NCI-H146 (cell line): ENCODE measurements around the gene NUAK2.
"Not testable (repeated sequence)": the region's sequence is repeated elsewhere in the genome, so short reads cannot be mapped to it uniquely, and the experiment has no call there.

ENCODE experiments used
- DNase-seq: peaks from one replicate; lab custom pipeline; 2025; lab: John Stamatoyannopoulos, UW

NUAK2 gene

DNA sequence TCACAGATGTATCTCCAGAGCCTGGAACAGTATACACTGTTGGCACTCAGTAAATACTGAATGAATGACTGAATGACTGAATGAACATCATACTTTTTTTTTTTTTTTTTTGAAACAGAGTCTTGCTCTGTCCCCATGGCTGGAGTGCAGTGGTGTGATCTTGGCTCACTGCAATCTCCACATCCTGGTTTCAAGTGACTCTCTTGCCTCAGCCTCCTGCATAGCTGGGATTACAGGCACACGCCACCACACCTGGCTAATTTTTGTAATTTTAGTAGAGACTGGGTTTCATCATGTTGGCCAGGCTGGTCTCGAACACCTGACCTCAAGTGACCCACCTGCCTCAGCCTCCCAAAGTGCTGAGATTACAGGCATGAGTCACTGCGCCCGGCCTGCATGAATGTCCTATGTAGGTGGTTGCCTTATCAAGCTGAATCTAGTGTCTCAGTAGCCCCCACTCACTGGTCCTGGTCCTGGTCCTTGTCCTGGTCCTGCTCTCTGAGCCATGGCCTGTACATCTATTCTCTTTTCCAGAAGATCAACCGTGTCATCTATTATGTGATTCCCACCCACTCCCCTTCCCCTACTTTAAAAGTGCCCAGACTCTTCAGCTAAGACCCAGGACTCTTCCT, 23.9 kb downstream of the NUAK2 start:
- not testable (repeated sequence) for DNase-seq

- DNase-seq, result no peak
Observed at GRCh38 chr1:205296154-205296553, 25.4 kb downstream of the NUAK2 start.

DNA sequence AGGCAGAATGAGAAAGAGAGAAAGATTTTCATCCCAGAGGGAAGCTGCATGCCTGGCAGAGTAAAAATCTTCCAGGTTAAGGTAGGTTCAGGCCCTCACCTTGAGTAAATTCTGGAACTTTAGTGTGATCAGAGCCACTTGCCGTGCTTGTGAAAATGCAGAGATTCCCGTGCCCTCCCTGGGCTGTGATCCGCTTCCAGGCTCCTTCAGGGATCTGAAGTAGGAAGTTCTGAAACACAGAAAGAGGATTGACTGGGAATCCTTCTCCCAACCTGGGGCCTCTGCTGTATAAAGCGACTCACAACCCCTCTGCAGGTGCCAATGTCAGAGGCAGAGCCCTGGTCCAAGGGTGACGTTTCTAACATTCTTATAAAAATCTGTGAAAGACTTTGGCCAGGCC, 26.6 kb downstream of the NUAK2 start:
- DNase-seq, result no peak

- no peak for DNase-seq
Observed at GRCh38 chr1:205294175-205294917, 27.2 kb downstream of the NUAK2 start.

- DNase-seq, result no peak
Observed at GRCh38 chr1:205293350-205294074, 28.0 kb downstream of the NUAK2 start.

DNA sequence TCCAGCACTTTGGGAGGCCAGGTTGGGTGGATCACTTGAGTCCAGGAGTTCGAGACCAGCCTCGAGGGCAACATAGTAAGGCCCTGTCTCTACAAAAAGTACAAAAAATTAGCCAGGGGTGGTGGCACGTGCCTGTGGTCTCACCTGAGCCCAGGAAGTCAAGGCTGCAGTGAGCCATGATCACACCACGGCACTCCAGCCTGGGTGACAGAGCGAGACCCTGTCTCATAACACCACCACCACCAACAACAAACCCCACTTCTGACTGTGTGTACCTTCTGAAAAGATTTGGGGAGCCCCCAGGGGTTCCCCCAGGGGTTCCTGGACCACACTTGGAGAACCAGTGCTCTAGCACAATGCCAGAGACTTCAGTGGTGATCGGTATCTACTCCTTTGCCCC, 29.9 kb downstream of the NUAK2 start:
- no peak for DNase-seq

- no peak for DNase-seq
Observed at GRCh38 chr1:205287767-205288559, 33.6 kb downstream of the NUAK2 start.

- DNase-seq, result no peak
Observed at GRCh38 chr1:205287076-205287475, 34.5 kb downstream of the NUAK2 start.

DNA sequence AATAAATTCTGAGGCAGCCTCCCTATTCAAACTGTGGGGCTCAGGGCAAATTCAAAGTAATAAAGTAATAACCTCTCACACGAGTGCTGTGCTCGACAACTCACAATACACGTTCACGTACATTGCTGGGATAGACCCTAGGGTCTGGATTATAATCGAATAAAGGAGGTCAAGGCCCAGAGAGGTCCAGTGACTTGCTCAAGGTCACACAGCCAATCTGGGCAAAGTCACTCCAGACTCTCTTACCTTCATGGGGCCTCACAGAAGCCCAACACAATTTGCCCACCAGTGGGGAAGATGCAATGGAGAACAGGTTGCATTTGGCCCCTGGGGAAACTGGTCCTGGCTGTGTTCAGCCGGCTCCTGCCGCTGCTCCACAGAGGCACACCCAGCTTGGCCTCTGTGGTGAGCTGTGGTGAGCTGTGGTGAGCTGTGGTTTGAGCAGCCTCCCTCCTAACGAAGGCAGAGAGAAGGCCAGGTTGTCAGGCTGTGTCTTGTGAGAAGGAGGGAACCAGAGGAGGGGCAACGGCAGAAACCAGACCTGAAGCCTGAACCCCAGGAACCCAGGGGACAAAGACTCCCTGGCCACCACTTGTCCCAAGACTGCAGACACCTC, 35.1 kb downstream of the NUAK2 start:
- no peak for DNase-seq

- no peak for DNase-seq
Observed at GRCh38 chr1:205285381-205286101, 36.0 kb downstream of the NUAK2 start.

DNA sequence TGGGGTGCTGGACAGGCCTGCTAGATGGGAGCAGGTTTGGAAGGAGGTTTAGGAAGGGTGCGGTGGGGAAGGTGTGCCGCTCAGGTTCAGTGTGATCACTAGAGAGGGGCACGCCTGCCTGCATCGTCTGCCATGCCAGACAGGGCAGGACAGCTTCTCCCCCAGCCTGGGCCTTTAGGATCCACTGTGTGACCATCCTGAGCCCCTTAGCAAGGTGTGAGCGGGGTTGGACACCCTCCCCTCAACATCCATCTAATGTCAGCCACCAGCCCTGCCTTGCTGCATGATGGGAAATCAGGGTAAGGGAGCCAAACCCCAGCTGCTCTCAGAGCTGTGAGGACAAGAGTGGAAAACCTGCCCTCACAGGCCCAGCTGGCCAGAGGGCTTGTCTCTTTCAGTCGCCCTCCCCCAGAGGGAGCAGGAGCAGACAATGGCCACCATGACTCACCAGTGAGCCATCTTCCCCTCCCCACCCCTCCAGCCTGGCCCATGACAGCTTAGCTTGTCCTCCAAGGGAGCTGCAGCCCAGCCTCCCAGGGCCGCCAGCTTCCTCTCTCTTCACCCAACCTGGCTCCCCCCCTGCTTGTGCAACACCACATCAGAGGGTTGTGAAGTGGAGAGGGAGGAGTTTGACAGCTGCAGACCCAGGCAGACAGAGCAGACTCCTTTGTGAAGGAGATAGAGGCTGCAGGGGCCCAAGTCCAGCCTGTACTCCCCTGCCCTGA, 37.0 kb downstream of the NUAK2 start:
- DNase-seq, result peak; percentile 89

DNA sequence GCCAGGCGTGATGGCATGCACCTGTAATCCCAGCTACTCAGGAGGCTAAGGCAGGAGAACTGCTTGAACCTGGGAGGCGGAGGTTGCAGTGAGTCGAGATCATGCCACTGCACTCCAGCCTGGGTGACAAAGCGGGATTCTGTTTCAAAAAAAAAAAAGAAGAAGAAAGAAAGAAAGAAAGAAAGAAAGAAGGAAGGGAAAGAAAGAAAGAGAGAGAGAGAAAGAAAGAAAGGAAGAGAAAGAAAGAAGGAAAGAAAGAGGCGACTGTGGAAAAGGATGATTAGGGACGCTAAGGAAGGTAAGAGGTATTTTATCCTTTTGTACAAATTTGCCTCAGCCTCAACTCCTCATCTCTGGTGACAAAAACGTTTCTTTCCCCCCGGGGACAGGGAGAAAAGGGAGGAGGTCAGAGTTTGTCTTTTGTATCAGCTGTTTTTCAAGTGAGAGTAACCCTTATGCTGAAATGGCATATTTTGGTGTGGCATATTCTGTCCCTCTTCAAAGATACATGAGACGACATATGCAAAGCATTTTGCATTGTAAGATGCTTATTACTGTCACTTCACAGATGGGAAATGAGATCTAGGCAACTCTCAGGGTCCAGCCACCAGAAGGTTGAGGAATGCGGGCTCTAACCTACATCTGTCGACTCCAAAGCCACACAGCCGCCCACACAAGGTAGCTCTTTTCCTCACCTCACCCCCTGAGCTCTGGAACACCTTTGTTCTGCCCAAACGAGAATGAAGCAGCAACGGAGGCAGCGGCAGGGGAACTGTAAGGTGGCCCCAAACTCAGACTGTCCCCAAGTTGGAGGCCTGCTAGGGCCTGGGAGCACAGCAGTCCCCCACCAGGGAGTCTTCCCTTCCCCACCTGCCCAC, 38.0 kb downstream of the NUAK2 start:
- DNase-seq, result no peak

DNA sequence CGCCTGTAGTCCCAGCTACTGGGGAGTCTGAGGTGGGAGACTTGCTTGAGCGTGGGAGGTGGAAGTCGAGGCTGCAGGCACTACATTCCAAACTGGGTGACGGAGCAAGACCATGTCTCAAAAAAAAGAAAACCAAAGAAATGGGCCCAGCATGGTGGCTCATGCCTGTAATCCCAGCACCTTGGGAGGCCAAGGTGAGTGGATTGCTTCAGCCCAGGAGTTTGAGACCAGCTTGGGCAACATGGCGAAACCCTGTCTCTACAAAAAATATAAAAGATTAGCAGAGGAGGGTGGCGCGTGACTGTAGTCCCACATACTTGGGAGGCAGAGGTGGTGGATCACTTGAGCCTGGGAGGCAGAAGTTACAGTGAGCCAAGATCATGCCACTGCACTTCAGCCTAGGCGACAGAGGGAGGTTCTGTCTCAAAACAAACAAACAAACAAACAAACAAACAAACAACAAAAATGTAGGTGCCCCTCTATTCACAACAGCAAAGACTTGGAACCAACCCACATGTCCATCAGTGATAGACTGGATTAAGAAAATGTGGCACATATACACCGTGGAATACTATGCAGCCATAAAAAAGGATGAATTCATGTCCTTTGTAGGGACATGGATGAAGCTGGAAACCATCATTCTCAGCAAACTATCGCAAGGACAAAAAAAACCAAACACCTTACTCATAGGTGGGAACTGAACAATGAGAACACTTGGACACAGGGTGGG, 40.7 kb downstream of the NUAK2 start:
- DNase-seq, result not testable (repeated sequence)

DNA sequence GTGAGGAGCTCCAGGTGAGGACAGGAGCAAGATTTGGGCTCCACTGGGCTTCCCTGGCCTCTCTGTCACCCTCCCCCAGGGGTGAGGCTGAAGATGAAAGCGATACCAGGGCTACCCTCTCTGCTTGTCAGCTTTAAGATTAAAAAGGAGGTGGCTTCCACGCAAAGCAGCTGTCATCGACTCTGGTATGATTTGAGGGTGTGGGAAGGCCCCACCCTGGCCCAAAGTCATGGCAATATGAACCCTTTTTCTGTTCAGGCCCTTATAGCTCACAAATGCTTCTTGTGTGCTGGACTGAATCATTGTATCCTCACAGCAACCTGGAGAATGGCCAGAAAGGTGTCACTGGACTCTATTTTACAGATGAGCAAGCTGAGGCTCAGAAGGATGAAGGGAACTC, 41.6 kb downstream of the NUAK2 start:
- DNase-seq, result no peak

GRCh38 chr1:205276689-205277065, 44.9 kb downstream of the NUAK2 start:
- no peak for DNase-seq

GRCh38 chr1:205275916-205276688, 45.4 kb downstream of the NUAK2 start:
- no peak for DNase-seq

DNA sequence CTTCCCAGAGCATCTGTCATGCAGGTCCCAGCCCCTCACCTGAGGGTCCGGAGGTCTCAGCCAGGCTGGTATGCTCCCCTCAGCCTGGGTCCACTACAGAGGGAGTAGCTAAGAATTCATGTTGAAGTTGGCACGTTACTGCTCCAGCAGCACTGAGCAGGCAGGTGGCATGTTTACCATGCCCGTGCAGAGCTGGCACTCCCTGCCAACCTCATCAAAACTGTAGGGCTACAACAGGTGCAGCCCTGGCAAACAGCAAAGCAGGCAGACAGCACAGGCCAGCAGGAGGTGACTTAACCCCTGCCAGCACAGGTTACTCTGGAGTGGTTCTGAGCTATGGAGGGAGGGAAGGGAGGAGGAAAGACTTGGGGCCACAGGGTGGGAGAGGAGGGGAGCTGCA, 46.4 kb downstream of the NUAK2 start:
- no peak for DNase-seq

- no peak for DNase-seq
Observed at GRCh38 chr1:205274041-205274691, 47.4 kb downstream of the NUAK2 start.
